ENCODE measurements around the gene SPESP1. TPM values are rescaled to one million over a fixed set of nuclear protein-coding genes. Genes with fewer than 3 reads are reported as not detected.

Gene SPESP1
- total and polyA plus RNA-seq, 5 donors from 2014 or later = 0.33 to 3.8 (median 0.97) TPM; not detected in 1

- H3K36me3 ChIP-seq (ENCODE audit: control insufficient read depth, insufficient read depth, low read length) = no peaks in the 10 kb centered on the region
- Mint-ChIP-seq H3K36me3 (no peaks in the 10 kb centered on the region), H3K9me3 (peaks cover 0 to 17% (median 0%) of the 10 kb centered on the region in 7 donors), H3K27me3 (peaks cover 23% of the 10 kb centered on the region), H3K4me3 (no peak overlapping the region), H3K27ac (no peak overlapping the region), H3K4me1 (no peaks in the 10 kb centered on the region)
- no peaks in the 10 kb centered on the region for H3K4me1 ChIP-seq (ENCODE audit: control insufficient read depth, insufficient read depth, low read length, poor library complexity, severe bottlenecking)
- H3K27ac ChIP-seq (ENCODE audit: insufficient read depth, low read length, poor library complexity, severe bottlenecking) = no peak overlapping the region
- no peak overlapping the region for H3K4me3 ChIP-seq (ENCODE audit: low read depth, low read length)
- H3K27me3 ChIP-seq (ENCODE audit: control insufficient read depth, insufficient read depth, low read length) = peaks cover 1% of the 10 kb centered on the region
- DNase-seq = no peak
- no peak for ATAC-seq (ENCODE audit: low read depth in 2 of 2)
- H3K9me3 ChIP-seq (ENCODE audit: control insufficient read depth in 2 of 2, low read length in 2 of 2) = peaks cover 0 to 1% of the 10 kb centered on the region in 2 experiments
Measured at GRCh38 chr15:68979816-68980215, 49.5 kb downstream of the SPESP1 start.

DNA sequence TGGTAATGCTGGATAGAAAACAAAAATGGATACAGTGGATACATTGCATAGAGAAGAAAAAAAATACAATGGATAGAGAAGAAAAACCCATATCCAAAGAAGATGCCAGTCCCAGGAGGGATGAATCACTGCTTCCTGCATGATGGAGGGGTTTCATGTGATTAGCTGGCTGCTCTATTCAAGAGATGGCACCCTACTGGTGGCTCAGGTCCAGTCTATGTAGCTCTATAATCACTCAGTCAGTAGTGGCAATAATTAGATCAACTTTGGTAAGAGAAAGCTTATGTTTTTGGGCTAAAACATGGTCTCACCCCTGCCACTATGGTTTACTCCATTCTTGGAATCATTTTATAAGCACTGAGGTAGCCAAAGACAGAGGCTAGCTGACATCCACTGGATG is 50.5 kb downstream of the SPESP1 start:
- Histone ChIP-seq H3K27ac (ENCODE audit: insufficient read depth, low read length, poor library complexity, severe bottlenecking) (no peak overlapping the region), H3K27me3 (ENCODE audit: control insufficient read depth, insufficient read depth, low read length) (peaks cover 3% of the 10 kb centered on the region), H3K9me3 (ENCODE audit: control insufficient read depth in 2 of 2, low read length in 2 of 2) (peaks cover 0 to 1% of the 10 kb centered on the region in 2 experiments), H3K4me1 (ENCODE audit: control insufficient read depth, insufficient read depth, low read length, poor library complexity, severe bottlenecking) (no peaks in the 10 kb centered on the region), H3K4me3 (ENCODE audit: low read depth, low read length) (no peak overlapping the region), H3K36me3 (ENCODE audit: control insufficient read depth, insufficient read depth, low read length) (no peaks in the 10 kb centered on the region)
- H3K9me3 Mint-ChIP-seq = peaks cover 0 to 17% (median 0%) of the 10 kb centered on the region in 7 donors
- no peaks in the 10 kb centered on the region for H3K36me3 Mint-ChIP-seq
- ATAC-seq (ENCODE audit: low read depth in 2 of 2) (no peak), DNase-seq (no peak)
- H3K27ac Mint-ChIP-seq = no peak overlapping the region
- H3K27me3 Mint-ChIP-seq = peaks cover 25% of the 10 kb centered on the region
- H3K4me3 Mint-ChIP-seq = no peak overlapping the region
- H3K4me1 Mint-ChIP-seq = no peaks in the 10 kb centered on the region

GRCh38 chr15:68981941-68982340 is 51.6 kb downstream of the SPESP1 start:
- no peak for ATAC-seq (ENCODE audit: low read depth in 2 of 2)
- Mint-ChIP-seq H3K36me3 (no peaks in the 10 kb centered on the region), H3K4me1 (no peaks in the 10 kb centered on the region), H3K4me3 (no peak overlapping the region), H3K9me3 (peaks cover 0 to 12% (median 0%) of the 10 kb centered on the region in 7 donors), H3K27me3 (peaks cover 25% of the 10 kb centered on the region), H3K27ac (no peak overlapping the region)
- no peak for DNase-seq
- Histone ChIP-seq H3K4me3 (ENCODE audit: low read depth, low read length) (no peak overlapping the region), H3K27me3 (ENCODE audit: control insufficient read depth, insufficient read depth, low read length) (peaks cover 3% of the 10 kb centered on the region), H3K27ac (ENCODE audit: insufficient read depth, low read length, poor library complexity, severe bottlenecking) (no peak overlapping the region), H3K36me3 (ENCODE audit: control insufficient read depth, insufficient read depth, low read length) (no peaks in the 10 kb centered on the region), H3K9me3 (ENCODE audit: control insufficient read depth in 2 of 2, low read length in 2 of 2) (peaks cover 0 to 1% of the 10 kb centered on the region in 2 experiments), H3K4me1 (ENCODE audit: control insufficient read depth, insufficient read depth, low read length, poor library complexity, severe bottlenecking) (no peaks in the 10 kb centered on the region)

DNA sequence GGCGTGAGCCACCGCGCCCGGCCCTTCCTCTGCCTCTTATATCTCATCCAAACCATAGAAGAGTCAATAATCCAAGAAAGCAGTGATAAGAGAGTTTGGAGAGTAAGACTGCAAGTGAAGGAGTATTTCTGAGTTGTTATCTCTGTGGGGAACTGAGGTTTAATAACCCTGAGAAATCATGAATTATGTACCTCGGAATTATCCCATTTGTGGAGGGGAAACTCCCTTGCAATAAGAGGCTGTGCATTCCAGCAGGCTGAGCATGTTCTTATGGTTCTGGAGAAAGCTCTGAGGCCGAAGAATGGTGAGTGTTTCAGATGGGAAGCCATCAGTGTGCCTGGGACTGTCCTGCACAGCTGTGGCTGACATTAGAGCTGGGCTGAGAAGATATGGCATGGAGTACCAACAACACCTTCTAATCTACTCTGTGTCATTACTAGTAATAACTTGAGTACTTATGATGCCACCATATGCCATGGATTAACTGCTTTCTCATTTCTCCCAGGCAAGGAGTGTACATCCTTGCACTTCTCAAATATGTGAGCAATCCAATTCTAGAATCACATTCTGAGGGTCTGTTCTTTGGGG is 52.7 kb downstream of the SPESP1 start:
- no peak for DNase-seq
- H3K9me3 Mint-ChIP-seq = peaks cover 0 to 4% (median 0%) of the 10 kb centered on the region in 7 donors
- H3K36me3 Mint-ChIP-seq = no peaks in the 10 kb centered on the region
- no peak for ATAC-seq (ENCODE audit: low read depth in 2 of 2)
- no peaks in the 10 kb centered on the region for H3K9me3 ChIP-seq (ENCODE audit: control insufficient read depth in 2 of 2, low read length in 2 of 2)
- peaks cover 7% of the 10 kb centered on the region for H3K27me3 ChIP-seq (ENCODE audit: control insufficient read depth, insufficient read depth, low read length)
- no peak overlapping the region for H3K4me3 ChIP-seq (ENCODE audit: low read depth, low read length)
- no peak overlapping the region for H3K27ac ChIP-seq (ENCODE audit: insufficient read depth, low read length, poor library complexity, severe bottlenecking)
- peaks cover 22% of the 10 kb centered on the region for H3K27me3 Mint-ChIP-seq
- no peaks in the 10 kb centered on the region for H3K4me1 ChIP-seq (ENCODE audit: control insufficient read depth, insufficient read depth, low read length, poor library complexity, severe bottlenecking)
- H3K4me1 Mint-ChIP-seq = no peaks in the 10 kb centered on the region
- no peaks in the 10 kb centered on the region for H3K36me3 ChIP-seq (ENCODE audit: control insufficient read depth, insufficient read depth, low read length)
- H3K27ac Mint-ChIP-seq = no peak overlapping the region
- no peak overlapping the region for H3K4me3 Mint-ChIP-seq

DNA sequence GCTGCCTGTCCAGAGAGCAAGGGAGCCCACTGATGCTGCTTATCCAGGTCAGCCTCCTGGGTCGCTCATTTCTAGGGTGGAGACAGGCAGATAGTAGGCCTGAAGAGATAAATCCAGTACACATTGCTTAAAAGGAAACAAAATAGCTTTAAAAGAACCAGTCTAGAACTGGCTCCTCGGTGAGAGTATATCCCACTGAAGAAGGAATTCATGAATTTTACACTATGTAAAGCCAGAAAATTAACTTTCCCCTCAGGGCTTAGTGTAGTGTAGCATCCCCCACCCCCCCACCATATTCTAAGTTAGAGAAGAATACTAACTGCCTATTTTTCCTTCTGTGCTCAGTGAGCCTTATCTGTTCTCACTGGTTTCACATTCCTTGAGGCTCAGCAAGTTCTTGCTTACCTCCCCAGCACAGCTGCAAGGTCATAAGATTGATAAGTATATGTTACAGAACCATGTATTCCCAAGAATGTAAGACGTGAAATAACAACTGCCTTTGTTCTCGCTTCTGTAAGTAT is 53.7 kb downstream of the SPESP1 start:
- H3K27me3 Mint-ChIP-seq = peaks cover 18% of the 10 kb centered on the region
- peak overlapping the region in 1 of 3 donors; percentile 21 for H3K27ac Mint-ChIP-seq
- ATAC-seq (ENCODE audit: low read depth in 2 of 2) (no peak), DNase-seq (no peak)
- H3K4me3 ChIP-seq (ENCODE audit: low read depth, low read length) = no peak overlapping the region
- H3K4me1 ChIP-seq (ENCODE audit: control insufficient read depth, insufficient read depth, low read length, poor library complexity, severe bottlenecking) = no peaks in the 10 kb centered on the region
- peaks cover 0 to 2% (median 0%) of the 10 kb centered on the region in 7 donors for H3K9me3 Mint-ChIP-seq
- no peaks in the 10 kb centered on the region for H3K36me3 ChIP-seq (ENCODE audit: control insufficient read depth, insufficient read depth, low read length)
- no peaks in the 10 kb centered on the region for H3K9me3 ChIP-seq (ENCODE audit: control insufficient read depth in 2 of 2, low read length in 2 of 2)
- no peaks in the 10 kb centered on the region for H3K36me3 Mint-ChIP-seq
- peaks cover 7% of the 10 kb centered on the region for H3K27me3 ChIP-seq (ENCODE audit: control insufficient read depth, insufficient read depth, low read length)
- no peak overlapping the region for H3K27ac ChIP-seq (ENCODE audit: insufficient read depth, low read length, poor library complexity, severe bottlenecking)
- H3K4me3 Mint-ChIP-seq = no peak overlapping the region
- no peaks in the 10 kb centered on the region for H3K4me1 Mint-ChIP-seq

- H3K27ac ChIP-seq (ENCODE audit: insufficient read depth, low read length, poor library complexity, severe bottlenecking) = no peak overlapping the region
- no peaks in the 10 kb centered on the region for H3K4me1 Mint-ChIP-seq
- no peaks in the 10 kb centered on the region for H3K36me3 Mint-ChIP-seq
- no peaks in the 10 kb centered on the region for H3K36me3 ChIP-seq (ENCODE audit: control insufficient read depth, insufficient read depth, low read length)
- ATAC-seq (ENCODE audit: low read depth in 2 of 2) (no peak), DNase-seq (no peak)
- peaks cover 18% of the 10 kb centered on the region for H3K27me3 Mint-ChIP-seq
- H3K4me1 ChIP-seq (ENCODE audit: control insufficient read depth, insufficient read depth, low read length, poor library complexity, severe bottlenecking) = no peaks in the 10 kb centered on the region
- H3K4me3 Mint-ChIP-seq = no peak overlapping the region
- H3K27ac Mint-ChIP-seq = no peak overlapping the region
- peaks cover 7% of the 10 kb centered on the region for H3K27me3 ChIP-seq (ENCODE audit: control insufficient read depth, insufficient read depth, low read length)
- H3K4me3 ChIP-seq (ENCODE audit: low read depth, low read length) = no peak overlapping the region
- H3K9me3 ChIP-seq (ENCODE audit: control insufficient read depth in 2 of 2, low read length in 2 of 2) = no peaks in the 10 kb centered on the region
- peaks cover 0 to 2% (median 0%) of the 10 kb centered on the region in 7 donors for H3K9me3 Mint-ChIP-seq
Measured at GRCh38 chr15:68984586-68984985, 54.3 kb downstream of the SPESP1 start.

DNA sequence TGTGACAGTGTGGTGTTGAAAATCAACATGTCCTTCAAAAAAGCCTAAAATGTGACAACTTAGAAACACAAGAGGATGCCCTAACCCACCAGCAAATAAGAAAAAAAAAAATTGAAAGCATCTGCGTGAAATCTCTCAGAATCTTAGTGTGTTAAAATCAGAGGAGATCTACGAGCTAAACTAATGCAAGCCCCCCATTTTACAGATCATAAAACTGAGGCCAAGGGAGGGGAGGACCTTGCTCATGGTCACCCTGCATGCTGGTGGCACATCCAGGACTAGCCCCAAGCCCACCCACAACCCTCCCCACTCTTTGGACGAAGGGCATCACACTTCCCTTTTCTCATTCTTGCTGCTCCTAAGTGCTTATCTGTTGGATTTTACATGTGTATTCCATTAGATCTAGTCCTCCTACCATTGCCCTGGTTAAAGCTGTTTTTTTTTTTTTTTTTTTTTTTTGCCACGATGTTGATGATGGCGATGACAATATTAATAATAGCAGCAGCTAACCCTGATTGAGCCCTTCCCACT is 55.1 kb downstream of the SPESP1 start:
- Histone ChIP-seq H3K9me3 (ENCODE audit: control insufficient read depth in 2 of 2, low read length in 2 of 2) (no peaks in the 10 kb centered on the region), H3K36me3 (ENCODE audit: control insufficient read depth, insufficient read depth, low read length) (no peaks in the 10 kb centered on the region), H3K4me3 (ENCODE audit: low read depth, low read length) (no peak overlapping the region), H3K27me3 (ENCODE audit: control insufficient read depth, insufficient read depth, low read length) (peaks cover 6% of the 10 kb centered on the region), H3K4me1 (ENCODE audit: control insufficient read depth, insufficient read depth, low read length, poor library complexity, severe bottlenecking) (no peaks in the 10 kb centered on the region), H3K27ac (ENCODE audit: insufficient read depth, low read length, poor library complexity, severe bottlenecking) (no peak overlapping the region)
- peaks cover 0 to 2% (median 0%) of the 10 kb centered on the region in 7 donors for H3K9me3 Mint-ChIP-seq
- peaks cover 18% of the 10 kb centered on the region for H3K27me3 Mint-ChIP-seq
- H3K36me3 Mint-ChIP-seq = no peaks in the 10 kb centered on the region
- no peak overlapping the region for H3K27ac Mint-ChIP-seq
- ATAC-seq (ENCODE audit: low read depth in 2 of 2) (no peak), DNase-seq (no peak)
- no peaks in the 10 kb centered on the region for H3K4me1 Mint-ChIP-seq
- no peak overlapping the region for H3K4me3 Mint-ChIP-seq

GRCh38 chr15:68986322-68986721 is 56.0 kb downstream of the SPESP1 start:
- Mint-ChIP-seq H3K4me3 (no peak overlapping the region), H3K4me1 (no peaks in the 10 kb centered on the region), H3K27ac (no peak overlapping the region), H3K36me3 (no peaks in the 10 kb centered on the region), H3K9me3 (peaks cover 0 to 3% (median 0%) of the 10 kb centered on the region in 7 donors), H3K27me3 (peaks cover 15% of the 10 kb centered on the region)
- no peaks in the 10 kb centered on the region for H3K36me3 ChIP-seq (ENCODE audit: control insufficient read depth, insufficient read depth, low read length)
- DNase-seq (no peak), ATAC-seq (ENCODE audit: low read depth in 2 of 2) (no peak)
- H3K9me3 ChIP-seq (ENCODE audit: control insufficient read depth in 2 of 2, low read length in 2 of 2) = no peaks in the 10 kb centered on the region
- no peak overlapping the region for H3K4me3 ChIP-seq (ENCODE audit: low read depth, low read length)
- H3K27ac ChIP-seq (ENCODE audit: insufficient read depth, low read length, poor library complexity, severe bottlenecking) = no peak overlapping the region
- H3K4me1 ChIP-seq (ENCODE audit: control insufficient read depth, insufficient read depth, low read length, poor library complexity, severe bottlenecking) = no peaks in the 10 kb centered on the region
- peaks cover 6% of the 10 kb centered on the region for H3K27me3 ChIP-seq (ENCODE audit: control insufficient read depth, insufficient read depth, low read length)
